GM18909 (cell line): Measurements from ENCODE around the gene DNAJC18.

ENCODE experiments used
- ATAC-seq: cut with Tn5 transposase; IDR thresholded peaks from one replicate; pipeline ENCODE4 v1.9.1; 2021; ENCODE audit warnings: mild to moderate bottlenecking; ENCODE audit not compliant: unreplicated experiment, poor library complexity

The DNAJC18 gene

GRCh38 chr5:139377226-139377625 lies 62.1 kb downstream of the DNAJC18 start:
- ATAC-seq: no peak

- no peak for ATAC-seq
Measured at GRCh38 chr5:139376364-139376763, 63.0 kb downstream of the DNAJC18 start.

- ATAC-seq: no peak
Measured at GRCh38 chr5:139374909-139375308, 64.4 kb downstream of the DNAJC18 start.

GRCh38 chr5:139371482-139372435 lies 67.6 kb downstream of the DNAJC18 start:
- no peak for ATAC-seq

- no peak for ATAC-seq
Measured at GRCh38 chr5:139369181-139369580, 70.1 kb downstream of the DNAJC18 start.

- no peak for ATAC-seq
Measured at GRCh38 chr5:139368613-139369012, 70.7 kb downstream of the DNAJC18 start.

- no peak for ATAC-seq
Measured at GRCh38 chr5:139364466-139364865, 74.9 kb downstream of the DNAJC18 start.

- ATAC-seq: no peak
Measured at GRCh38 chr5:139363937-139364336, 75.4 kb downstream of the DNAJC18 start.

- ATAC-seq: no peak
Measured at GRCh38 chr5:139361835-139362429, 77.4 kb downstream of the DNAJC18 start.

GRCh38 chr5:139360384-139360783 lies 78.9 kb downstream of the DNAJC18 start:
- ATAC-seq: no peak
